Fibroblast of lung (primary cell): Measurements from ENCODE around the gene CRB1.

Experiments
- EZH2 ChIP-seq: IDR thresholded peaks from 2 replicates; pipeline ENCODE4 v1.5.1; 2012; ENCODE audit warnings: low read length, control low read depth, mild to moderate bottlenecking; ENCODE audit errors: missing control alignments
- TF ChIP-seq, protein P1 (sequence below), 2 donors: IDR thresholded peaks in 1 of 2; conservative IDR thresholded peaks in 1 of 2; 1 replicate in 1 of 2; 2 replicates in 1 of 2; pipeline ENCODE4 v1.5.1; 2011 to 2012; ENCODE audit warnings: low read length in 2 of 2, control low read depth in 1 of 2, inconsistent platforms in 1 of 2, low read depth in 1 of 2, mild to moderate bottlenecking in 1 of 2

DNA sequence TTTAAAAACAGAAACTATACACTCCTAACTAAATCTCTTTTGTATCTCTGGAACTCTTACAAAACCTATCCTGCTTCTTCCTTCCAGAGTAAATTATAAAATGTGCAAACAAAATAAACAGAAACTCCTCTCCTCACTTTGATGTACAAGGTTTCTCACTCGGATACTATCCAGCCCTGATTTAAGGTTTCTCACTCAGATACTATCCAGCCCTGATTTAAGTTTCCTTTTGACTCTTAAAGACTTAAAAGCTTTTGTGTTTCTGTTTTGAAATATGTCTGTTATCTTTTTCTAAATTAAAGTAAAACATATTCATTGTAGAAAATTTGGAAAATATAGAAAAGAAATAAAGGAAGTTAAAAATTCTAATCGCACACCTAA, 132.5 kb downstream of the CRB1 start:
- TF ChIP-seq, protein P1, sequence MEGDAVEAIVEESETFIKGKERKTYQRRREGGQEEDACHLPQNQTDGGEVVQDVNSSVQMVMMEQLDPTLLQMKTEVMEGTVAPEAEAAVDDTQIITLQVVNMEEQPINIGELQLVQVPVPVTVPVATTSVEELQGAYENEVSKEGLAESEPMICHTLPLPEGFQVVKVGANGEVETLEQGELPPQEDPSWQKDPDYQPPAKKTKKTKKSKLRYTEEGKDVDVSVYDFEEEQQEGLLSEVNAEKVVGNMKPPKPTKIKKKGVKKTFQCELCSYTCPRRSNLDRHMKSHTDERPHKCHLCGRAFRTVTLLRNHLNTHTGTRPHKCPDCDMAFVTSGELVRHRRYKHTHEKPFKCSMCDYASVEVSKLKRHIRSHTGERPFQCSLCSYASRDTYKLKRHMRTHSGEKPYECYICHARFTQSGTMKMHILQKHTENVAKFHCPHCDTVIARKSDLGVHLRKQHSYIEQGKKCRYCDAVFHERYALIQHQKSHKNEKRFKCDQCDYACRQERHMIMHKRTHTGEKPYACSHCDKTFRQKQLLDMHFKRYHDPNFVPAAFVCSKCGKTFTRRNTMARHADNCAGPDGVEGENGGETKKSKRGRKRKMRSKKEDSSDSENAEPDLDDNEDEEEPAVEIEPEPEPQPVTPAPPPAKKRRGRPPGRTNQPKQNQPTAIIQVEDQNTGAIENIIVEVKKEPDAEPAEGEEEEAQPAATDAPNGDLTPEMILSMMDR (conservative IDR thresholded peaks at IDR 0.05 in 1 of 2, IDR thresholded peaks at IDR 0.05 in 1 of 2; ENCODE audit: low read depth in 1 of 2, low read length in 2 of 2): no peak
- TF ChIP-seq EZH2: no peak
